OCI-LY1 (cell line): ENCODE results near the gene EPHX1.

ENCODE experiments used
- H2AFZ ChIP-seq: fragments of 200-600 bp; sonication (generic), shearing (Covaris generic); 2 replicates; pipeline ENCODE4 v1.6.0; 2014; ENCODE audit warnings: antibody characterized with exemption, mild to moderate bottlenecking, low read length
- H3F3A ChIP-seq: fragments of 200-600 bp; sonication (generic), shearing (Covaris generic); 2 replicates; pipeline ENCODE4 v1.6.0; 2014; ENCODE audit warnings: mild to moderate bottlenecking, antibody characterized with exemption, low read length, moderate library complexity; ENCODE audit not compliant: insufficient read depth
- H3K27ac ChIP-seq: fragments of 200-600 bp; sonication (generic); 2 replicates; pipeline ENCODE4 v1.5.1; 2014; ENCODE audit warnings: low read length, mixed run types, mild to moderate bottlenecking, low read depth; ENCODE audit not compliant: poor library complexity, severe bottlenecking
- H3K27me3 ChIP-seq: fragments of 200-600 bp; sonication (generic); 2 replicates; pipeline ENCODE4 v1.6.0; 2014; ENCODE audit warnings: antibody characterized with exemption, mild to moderate bottlenecking, low read length, moderate library complexity; ENCODE audit not compliant: insufficient read depth
- H3K36me3 ChIP-seq: fragments of 200-600 bp; sonication (generic); 2 replicates; pipeline ENCODE4 v1.6.1; 2014; ENCODE audit warnings: mild to moderate bottlenecking, antibody characterized with exemption, low read length, moderate library complexity, mixed read lengths; ENCODE audit not compliant: insufficient read depth
- H3K4me1 ChIP-seq: fragments of 200-600 bp; sonication (generic); 2 replicates; pipeline ENCODE4 v1.5.1; 2014; ENCODE audit warnings: mild to moderate bottlenecking, low read length, moderate library complexity; ENCODE audit not compliant: insufficient read depth, severe bottlenecking
- H3K4me2 ChIP-seq: fragments of 200-600 bp; sonication (generic), shearing (Covaris generic); 2 replicates; pipeline ENCODE4 v1.6.1; 2014; ENCODE audit warnings: low read length
- H3K4me3 ChIP-seq: fragments of 200-600 bp; sonication (generic); 2 replicates; pipeline ENCODE4 v1.5.1; 2014; ENCODE audit warnings: low read length, low read depth, mild to moderate bottlenecking, mixed read lengths; ENCODE audit not compliant: poor library complexity, severe bottlenecking
- H3K79me2 ChIP-seq: fragments of 200-600 bp; shearing (Covaris generic); 2 replicates; pipeline ENCODE4 v1.6.1; 2016; ENCODE audit warnings: mixed run types, low read length, mixed read lengths; ENCODE audit not compliant: insufficient read depth
- H3K9ac ChIP-seq: fragments of 200-600 bp; sonication (generic), shearing (Covaris generic); 2 replicates; pipeline ENCODE4 v1.6.1; 2014; ENCODE audit warnings: mild to moderate bottlenecking, low read length, mixed read lengths
- H3K9me2 ChIP-seq: fragments of 200-600 bp; sonication (generic), shearing (Covaris generic); 2 replicates; pipeline ENCODE4 v1.6.1; 2014; ENCODE audit warnings: low read depth, mild to moderate bottlenecking, low read length, mixed read lengths
- H3K9me3 ChIP-seq: fragments of 200-600 bp; shearing (Covaris generic); 2 replicates; pipeline ENCODE4 v1.6.1; 2014; ENCODE audit warnings: low read length, mixed read lengths
- H4K20me1 ChIP-seq: fragments of 200-600 bp; sonication (generic), shearing (Covaris generic); 2 replicates; pipeline ENCODE4 v1.6.0; 2016; ENCODE audit warnings: mild to moderate bottlenecking, low read length; ENCODE audit not compliant: insufficient read depth
- EZH2 ChIP-seq: fragments of 200-600 bp; sonication (generic), shearing (Covaris generic); IDR thresholded peaks from 2 replicates; pipeline ENCODE4 v1.8.0; 2017; ENCODE audit warnings: borderline replicate concordance, mixed run types, mild to moderate bottlenecking, antibody characterized with exemption, low read length, moderate library complexity, mixed read lengths
- TF ChIP-seq, protein P1 (sequence below): fragments of 200-600 bp; sonication (generic), shearing (Covaris generic); IDR thresholded peaks from 2 replicates; pipeline ENCODE4 v1.5.1; 2017; ENCODE audit warnings: mild to moderate bottlenecking, antibody characterized with exemption, low read length, moderate library complexity, mixed read lengths

EPHX1 gene

DNA sequence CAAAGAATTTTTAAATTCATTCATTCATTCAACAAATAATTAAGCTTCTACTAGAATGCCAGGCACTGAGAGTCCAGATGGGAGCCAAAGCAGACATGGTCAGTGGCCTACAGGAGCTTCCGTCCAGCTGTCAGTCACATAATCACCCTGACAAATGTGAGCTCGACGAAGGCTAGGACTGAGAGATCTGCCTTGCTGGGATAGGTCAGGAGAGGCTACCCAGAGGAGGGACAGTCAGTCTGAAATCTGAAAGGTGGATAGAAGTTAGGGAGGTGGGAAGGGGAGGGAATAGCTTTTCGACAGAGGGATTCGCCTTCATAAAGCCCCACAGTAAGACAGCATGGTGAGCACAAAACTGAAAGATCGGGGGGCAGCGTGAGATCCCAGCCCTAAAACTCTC lies 8.3 kb downstream of the EPHX1 start:
- no peaks in the 10 kb centered on the region for H3F3A ChIP-seq
- H3K4me1 ChIP-seq = no peaks in the 10 kb centered on the region
- TF ChIP-seq, protein P1, sequence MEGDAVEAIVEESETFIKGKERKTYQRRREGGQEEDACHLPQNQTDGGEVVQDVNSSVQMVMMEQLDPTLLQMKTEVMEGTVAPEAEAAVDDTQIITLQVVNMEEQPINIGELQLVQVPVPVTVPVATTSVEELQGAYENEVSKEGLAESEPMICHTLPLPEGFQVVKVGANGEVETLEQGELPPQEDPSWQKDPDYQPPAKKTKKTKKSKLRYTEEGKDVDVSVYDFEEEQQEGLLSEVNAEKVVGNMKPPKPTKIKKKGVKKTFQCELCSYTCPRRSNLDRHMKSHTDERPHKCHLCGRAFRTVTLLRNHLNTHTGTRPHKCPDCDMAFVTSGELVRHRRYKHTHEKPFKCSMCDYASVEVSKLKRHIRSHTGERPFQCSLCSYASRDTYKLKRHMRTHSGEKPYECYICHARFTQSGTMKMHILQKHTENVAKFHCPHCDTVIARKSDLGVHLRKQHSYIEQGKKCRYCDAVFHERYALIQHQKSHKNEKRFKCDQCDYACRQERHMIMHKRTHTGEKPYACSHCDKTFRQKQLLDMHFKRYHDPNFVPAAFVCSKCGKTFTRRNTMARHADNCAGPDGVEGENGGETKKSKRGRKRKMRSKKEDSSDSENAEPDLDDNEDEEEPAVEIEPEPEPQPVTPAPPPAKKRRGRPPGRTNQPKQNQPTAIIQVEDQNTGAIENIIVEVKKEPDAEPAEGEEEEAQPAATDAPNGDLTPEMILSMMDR = no peak
- no peak for TF ChIP-seq EZH2
- no peaks in the 10 kb centered on the region for H3K36me3 ChIP-seq
- no peak overlapping the region for H3K9ac ChIP-seq
- H2AFZ ChIP-seq = no peak overlapping the region
- H3K27me3 ChIP-seq = no peaks in the 10 kb centered on the region
- H3K4me3 ChIP-seq = no peak overlapping the region
- H3K9me3 ChIP-seq = no peaks in the 10 kb centered on the region
- H3K27ac ChIP-seq = no peak overlapping the region
- H3K4me2 ChIP-seq = no peak overlapping the region
- H3K9me2 ChIP-seq = no peaks in the 10 kb centered on the region
- no peaks in the 10 kb centered on the region for H4K20me1 ChIP-seq
- H3K79me2 ChIP-seq = no peaks in the 10 kb centered on the region

DNA sequence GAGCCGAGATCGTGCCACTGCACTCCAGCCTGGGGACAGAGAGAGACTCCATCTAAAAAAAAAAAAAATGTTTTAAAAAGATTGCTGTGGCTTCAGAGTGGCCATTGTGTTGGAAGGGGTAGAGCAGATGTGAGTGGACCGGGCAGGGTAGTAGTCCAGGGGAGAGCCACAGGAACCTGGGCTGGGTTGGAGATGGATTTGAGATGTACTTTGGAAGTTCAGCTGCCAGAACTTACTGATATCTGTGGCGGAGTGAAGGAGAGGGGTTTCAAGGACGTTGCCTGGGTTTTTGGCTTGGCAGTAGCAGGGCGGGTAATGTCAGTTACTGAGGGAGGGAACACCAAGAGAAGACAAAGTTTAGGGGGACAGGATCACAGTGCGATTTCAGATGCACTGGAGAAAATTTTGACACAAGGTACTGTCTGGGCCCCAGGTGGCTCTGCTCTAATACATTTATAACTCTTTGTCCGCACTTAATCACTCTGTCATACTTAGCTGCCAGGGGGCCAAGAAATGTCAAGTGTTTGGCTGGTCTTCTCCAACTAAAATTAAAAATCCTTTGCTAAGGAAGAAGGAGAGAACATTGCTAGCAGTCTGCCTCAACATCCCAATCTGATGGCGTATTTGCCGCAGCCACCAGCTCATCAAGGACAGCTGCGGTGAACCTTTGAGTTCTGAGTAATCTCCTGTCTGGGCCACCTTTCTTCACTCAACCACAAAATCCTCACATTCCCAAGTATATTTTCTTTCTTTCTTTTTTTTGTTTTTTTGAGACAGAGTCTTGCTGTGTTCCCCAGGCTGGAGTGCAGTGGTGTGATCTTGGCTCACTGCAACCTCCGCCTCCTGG lies 9.6 kb downstream of the EPHX1 start:
- H3K4me1 ChIP-seq = no peaks in the 10 kb centered on the region

GRCh38 chr1:225820522-225821120 lies 10.7 kb downstream of the EPHX1 start:
- no peak overlapping the region for H3K27ac ChIP-seq
- H3K4me2 ChIP-seq = no peak overlapping the region
- no peak for TF ChIP-seq EZH2
- TF ChIP-seq, protein P1 = no peak
- no peaks in the 10 kb centered on the region for H3K9me2 ChIP-seq
- no peaks in the 10 kb centered on the region for H3F3A ChIP-seq
- H3K4me1 ChIP-seq = no peaks in the 10 kb centered on the region
- no peak overlapping the region for H3K9ac ChIP-seq
- H2AFZ ChIP-seq = no peak overlapping the region
- no peaks in the 10 kb centered on the region for H3K79me2 ChIP-seq
- no peak overlapping the region for H3K4me3 ChIP-seq
- no peaks in the 10 kb centered on the region for H3K36me3 ChIP-seq
- no peaks in the 10 kb centered on the region for H3K9me3 ChIP-seq
- peaks cover 9% of the 10 kb centered on the region; the same call in 1 of the 2 replicates for H3K27me3 ChIP-seq
- no peaks in the 10 kb centered on the region for H4K20me1 ChIP-seq

More for the DNA sequence above, 9.6 kb downstream of the EPHX1 start:
- TF ChIP-seq, protein P1 = no peak
- no peak for TF ChIP-seq EZH2
- Histone ChIP-seq H3K4me3 (no peak overlapping the region), H3K27ac (no peak overlapping the region), H3K27me3 (no peaks in the 10 kb centered on the region), H3K36me3 (no peaks in the 10 kb centered on the region), H3K9me2 (no peaks in the 10 kb centered on the region), H2AFZ (no peak overlapping the region), H3K9ac (no peak overlapping the region), H3K79me2 (no peaks in the 10 kb centered on the region), H4K20me1 (no peaks in the 10 kb centered on the region), H3K4me2 (no peak overlapping the region), H3F3A (no peaks in the 10 kb centered on the region), H3K9me3 (no peaks in the 10 kb centered on the region)
